ENCODE measurements around the gene LRRC10B. TPM values are rescaled to one million over a fixed set of nuclear protein-coding genes. Genes with fewer than 3 reads are reported as not detected.
A peak's percentile ranks its signal among the peaks of the same experiment; 100 is the strongest.
"Not testable (repeated sequence)": the region's sequence is repeated elsewhere in the genome, so short reads cannot be mapped to it uniquely, and the experiment has no call there.

Gene LRRC10B
- total RNA-seq: 1 to 10 TPM in 1 of 4 donors, under 1 TPM in 1, not detected in 2; 0.35 to 2.5 TPM

DNA sequence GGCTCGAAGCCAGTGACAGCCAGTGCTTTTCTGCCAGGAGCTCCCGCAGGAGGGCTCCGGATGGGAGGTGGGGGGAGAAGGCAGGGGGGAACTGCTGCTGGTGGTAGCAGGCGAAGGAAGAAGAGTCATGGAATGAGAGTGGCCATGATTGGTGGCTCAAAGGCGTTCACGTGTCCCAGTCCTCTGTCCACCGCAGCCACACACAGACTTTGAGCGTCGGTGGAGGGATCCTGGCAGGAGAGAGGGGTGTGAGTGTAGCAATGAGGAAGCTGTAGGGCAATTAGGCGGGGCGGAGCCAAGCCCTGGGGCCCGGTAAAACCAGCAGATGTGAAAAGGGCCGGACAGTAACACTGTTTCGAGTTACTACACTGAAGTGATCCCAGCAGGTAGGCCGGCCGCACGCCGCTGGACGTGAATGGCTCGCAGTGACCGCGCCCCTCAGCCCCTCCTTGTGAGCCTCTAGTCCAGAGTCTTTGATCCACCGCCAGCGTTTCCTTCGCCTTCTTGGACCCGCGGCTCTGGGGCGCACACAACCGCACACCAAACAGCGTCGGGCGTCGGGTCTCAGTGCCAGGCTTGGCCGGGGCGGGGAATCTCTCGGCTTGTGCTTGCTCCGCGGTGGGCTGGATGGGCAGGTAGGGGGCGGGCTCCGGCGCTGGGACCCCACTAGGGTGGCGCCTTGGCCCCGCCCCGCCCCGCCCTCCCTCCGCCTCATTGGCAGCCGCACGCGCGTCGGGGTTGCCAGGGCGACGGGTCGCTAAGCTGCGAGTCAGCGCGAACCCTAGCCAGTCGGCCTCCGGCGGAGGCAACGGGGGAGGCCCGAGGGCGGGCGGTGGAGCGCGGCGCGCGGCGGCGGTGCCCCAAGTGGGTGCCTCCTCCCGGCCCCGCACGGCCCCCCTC, at the start of gene LRRC10B:
LRRC10B (plus strand) TSS at position 788 of the 900 bp plus-strand sequence. CDS start 250 bp downstream, outside the sequence.
- no peaks in the 10 kb centered on the region for H3K36me3 ChIP-seq
- H3K4me3 ChIP-seq: peak within 1 kb of the TSS in 3 of 4 donors; percentile 23 to 43 (median 32)
- H3K27me3 ChIP-seq: peaks cover 0 to 10% of the 10 kb centered on the region in 2 donors
- peak within 1 kb of the TSS in 2 of 4 donors; percentile 5 to 62 for H3K27ac ChIP-seq
- H3K4me1 ChIP-seq: peaks cover 0 to 50% (median 8%) of the 10 kb centered on the region in 4 donors
- TF ChIP-seq, protein P1, sequence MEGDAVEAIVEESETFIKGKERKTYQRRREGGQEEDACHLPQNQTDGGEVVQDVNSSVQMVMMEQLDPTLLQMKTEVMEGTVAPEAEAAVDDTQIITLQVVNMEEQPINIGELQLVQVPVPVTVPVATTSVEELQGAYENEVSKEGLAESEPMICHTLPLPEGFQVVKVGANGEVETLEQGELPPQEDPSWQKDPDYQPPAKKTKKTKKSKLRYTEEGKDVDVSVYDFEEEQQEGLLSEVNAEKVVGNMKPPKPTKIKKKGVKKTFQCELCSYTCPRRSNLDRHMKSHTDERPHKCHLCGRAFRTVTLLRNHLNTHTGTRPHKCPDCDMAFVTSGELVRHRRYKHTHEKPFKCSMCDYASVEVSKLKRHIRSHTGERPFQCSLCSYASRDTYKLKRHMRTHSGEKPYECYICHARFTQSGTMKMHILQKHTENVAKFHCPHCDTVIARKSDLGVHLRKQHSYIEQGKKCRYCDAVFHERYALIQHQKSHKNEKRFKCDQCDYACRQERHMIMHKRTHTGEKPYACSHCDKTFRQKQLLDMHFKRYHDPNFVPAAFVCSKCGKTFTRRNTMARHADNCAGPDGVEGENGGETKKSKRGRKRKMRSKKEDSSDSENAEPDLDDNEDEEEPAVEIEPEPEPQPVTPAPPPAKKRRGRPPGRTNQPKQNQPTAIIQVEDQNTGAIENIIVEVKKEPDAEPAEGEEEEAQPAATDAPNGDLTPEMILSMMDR (IDR thresholded peaks at IDR 0.05): no peak
- no peak for TF ChIP-seq POLR2A (IDR thresholded peaks at IDR 0.05)
- DNase-seq: peak in 2 of 3 donors; percentile 72 to 76
- H3K9me3 ChIP-seq: no peaks in the 10 kb centered on the region

DNA sequence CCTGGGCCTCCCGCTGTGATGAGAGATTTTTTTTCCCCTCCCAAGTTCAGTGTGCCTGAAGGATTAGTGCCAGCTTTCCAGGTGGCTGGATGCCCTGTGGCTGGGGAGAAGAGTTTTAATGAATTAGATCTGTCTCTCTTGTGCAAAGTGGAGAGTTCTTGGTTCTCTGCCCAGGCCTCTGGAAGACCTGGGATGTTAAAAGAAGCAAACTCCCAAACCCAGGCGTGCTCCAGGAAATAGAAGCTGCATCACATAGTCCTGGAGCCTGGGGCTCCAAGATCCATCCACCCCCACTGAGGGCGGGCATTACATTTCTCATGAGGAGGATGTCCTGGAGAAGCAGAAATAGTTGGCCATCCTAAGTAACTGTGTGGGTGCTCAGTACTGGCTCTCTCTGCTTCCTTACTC, 48.1 kb upstream of the LRRC10B start:
- peaks cover 0 to 5% (median 0%) of the 10 kb centered on the region in 3 donors for H3K36me3 ChIP-seq
- no peaks in the 10 kb centered on the region for H3K4me1 ChIP-seq
- no peaks in the 10 kb centered on the region for H3K27me3 ChIP-seq
- peak overlapping the region in 1 of 4 donors; percentile 22 for H3K27ac ChIP-seq
- TF ChIP-seq, protein P1 (IDR thresholded peaks at IDR 0.05): no peak
- no peak for TF ChIP-seq POLR2A (IDR thresholded peaks at IDR 0.05)
- no peak for DNase-seq
- H3K9me3 ChIP-seq: no peaks in the 10 kb centered on the region
- no peak overlapping the region for H3K4me3 ChIP-seq

DNA sequence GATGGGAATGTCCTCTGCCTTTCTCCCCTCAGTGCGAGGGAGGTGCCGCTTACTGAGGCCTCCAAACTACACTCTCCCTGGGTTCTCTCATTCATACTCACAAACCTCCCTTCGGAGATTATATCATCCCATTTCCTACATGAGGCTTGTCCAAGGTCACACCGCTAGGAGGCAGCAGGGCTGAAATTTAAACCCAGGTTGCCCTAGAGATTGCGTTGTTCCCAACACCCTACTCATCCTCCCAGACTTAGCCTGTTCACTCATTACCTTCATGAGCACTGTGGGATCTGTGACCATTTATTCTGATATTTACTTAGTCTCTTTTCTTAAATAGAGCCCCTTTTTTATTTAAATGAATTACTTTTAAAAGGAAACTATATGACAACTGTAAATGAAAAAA, 47.6 kb upstream of the LRRC10B start:
- Histone ChIP-seq H3K36me3 (peaks cover 0 to 3% (median 0%) of the 10 kb centered on the region in 3 donors), H3K27ac (peak overlapping the region in 1 of 4 donors; percentile 22), H3K4me1 (no peaks in the 10 kb centered on the region), H3K27me3 (no peaks in the 10 kb centered on the region), H3K4me3 (no peak overlapping the region), H3K9me3 (no peaks in the 10 kb centered on the region)
- TF ChIP-seq, protein P1 (IDR thresholded peaks at IDR 0.05): no peak
- TF ChIP-seq POLR2A (IDR thresholded peaks at IDR 0.05): no peak
- no peak for DNase-seq

DNA sequence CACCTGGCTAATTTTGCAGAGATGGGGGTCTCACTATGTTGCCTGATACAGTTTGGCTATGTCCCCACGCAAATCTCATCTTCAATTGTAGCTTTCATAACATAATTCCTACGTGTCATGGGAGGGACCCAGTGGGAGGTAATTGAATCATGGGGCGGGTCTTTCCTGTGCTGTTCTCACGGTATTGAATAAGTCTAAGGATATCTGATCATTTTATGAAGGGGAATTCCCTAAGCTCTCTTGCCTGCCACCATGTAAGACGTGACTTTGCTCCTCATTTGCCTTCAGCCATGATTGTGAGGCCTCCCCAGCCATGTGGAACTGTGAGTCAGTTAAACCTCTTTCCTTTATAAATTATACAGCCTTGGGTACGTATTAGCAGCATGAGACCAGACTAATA, 40.9 kb upstream of the LRRC10B start:
- H3K27me3 ChIP-seq, H3K4me1 ChIP-seq, H3K9me3 ChIP-seq, H3K4me3 ChIP-seq, H3K27ac ChIP-seq, DNase-seq: not testable (repeated sequence)
- peaks cover 0 to 14% (median 0%) of the 10 kb centered on the region in 3 donors for H3K36me3 ChIP-seq

DNA sequence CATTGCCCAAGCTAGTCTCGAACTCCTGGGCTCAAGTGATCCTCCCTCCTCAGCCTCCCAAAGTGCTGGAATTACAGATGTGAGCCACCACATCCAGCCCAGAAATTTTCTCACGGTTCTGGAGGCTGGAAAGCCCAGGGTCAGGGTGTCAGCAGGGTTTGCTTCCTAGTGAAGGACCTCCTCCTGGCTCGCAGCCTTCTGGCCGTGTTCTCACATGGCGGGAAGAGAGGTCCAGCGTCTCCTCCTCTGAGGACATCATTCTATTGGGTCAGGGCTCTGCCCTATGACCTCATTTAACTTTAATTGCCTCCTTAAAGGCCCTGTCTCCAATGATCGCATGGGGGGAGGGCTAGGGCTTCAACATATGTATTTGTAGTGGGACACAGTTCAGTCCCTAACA, 40.5 kb upstream of the LRRC10B start:
- Histone ChIP-seq H3K27me3 (no peaks in the 10 kb centered on the region), H3K36me3 (peaks cover 0 to 11% (median 0%) of the 10 kb centered on the region in 3 donors), H3K27ac (no peak overlapping the region), H3K9me3 (no peaks in the 10 kb centered on the region), H3K4me1 (no peaks in the 10 kb centered on the region), H3K4me3 (no peak overlapping the region)
- no peak for TF ChIP-seq POLR2A (IDR thresholded peaks at IDR 0.05)
- TF ChIP-seq, protein P1 (IDR thresholded peaks at IDR 0.05): no peak
- no peak for DNase-seq

DNA sequence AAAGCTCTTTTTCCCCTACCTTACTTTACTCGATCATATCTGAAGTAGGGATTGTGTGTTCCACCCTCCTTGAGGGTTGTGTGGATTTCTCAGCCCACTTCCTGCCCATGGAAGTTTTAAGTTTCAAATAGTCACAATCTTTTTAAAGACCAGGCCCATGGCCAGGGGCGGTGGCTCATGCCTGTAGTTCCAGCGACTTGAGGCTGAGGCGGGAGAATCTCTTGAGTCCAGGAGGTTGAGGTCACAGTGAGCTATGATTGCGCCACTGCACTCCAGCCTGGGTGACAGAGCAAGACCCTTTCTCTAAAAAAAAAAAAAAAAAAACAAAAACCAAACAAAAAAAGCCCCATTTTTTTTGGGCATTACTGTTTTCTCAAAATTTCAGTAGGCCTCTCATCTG, 36.3 kb upstream of the LRRC10B start:
- TF ChIP-seq, protein P1 (IDR thresholded peaks at IDR 0.05): no peak
- TF ChIP-seq POLR2A (IDR thresholded peaks at IDR 0.05): no peak
- H3K36me3 ChIP-seq: peaks cover 0 to 10% (median 0%) of the 10 kb centered on the region in 3 donors
- peak in 1 of 3 donors; percentile 61 for DNase-seq
- H3K4me1 ChIP-seq: peaks cover 0 to 3% (median 0%) of the 10 kb centered on the region in 4 donors
- H3K27me3 ChIP-seq: no peaks in the 10 kb centered on the region
- no peak overlapping the region for H3K4me3 ChIP-seq
- H3K9me3 ChIP-seq: no peaks in the 10 kb centered on the region
- H3K27ac ChIP-seq: peak overlapping the region in 2 of 4 donors; percentile 48 to 63
